ENCODE results near the gene GTPBP4. TPM values are rescaled to one million over a fixed set of nuclear protein-coding genes. Genes with fewer than 3 reads are reported as not detected.

Gene GTPBP4
- total RNA-seq, 1 donor from 2014 or later, result 106 TPM

- peak overlapping the region; percentile 95 for H3K27ac Mint-ChIP-seq (ENCODE audit: unreplicated experiment)
- TF ChIP-seq EZH2 (IDR thresholded peaks at IDR 0.05; ENCODE audit: insufficient read depth, low read length) (no peak), CTCF (IDR thresholded peaks at IDR 0.05; ENCODE audit: insufficient read depth, low read depth, low read length) (no peak)
- Histone ChIP-seq H3K4me2 (ENCODE audit: low read length) (peak overlapping the region; percentile 92), H3K9ac (ENCODE audit: low read length) (peak overlapping the region; percentile 99), H3K36me3 (ENCODE audit: insufficient read depth, low read length) (peaks cover 8% of the 10 kb centered on the region), H3K4me1 (ENCODE audit: insufficient read depth, low read length) (peaks cover 25% of the 10 kb centered on the region), H3K9me3 (ENCODE audit: insufficient read depth, low read depth, low read length) (no peaks in the 10 kb centered on the region), H3K4me3 (ENCODE audit: insufficient read depth, low read depth, low read length) (no peak overlapping the region), H4K20me1 (ENCODE audit: insufficient read depth, low read length) (peaks cover 22% of the 10 kb centered on the region), H3K79me2 (ENCODE audit: insufficient read depth, low read length) (peaks cover 41% of the 10 kb centered on the region), H3K27me3 (ENCODE audit: insufficient read depth, low read length) (no peaks in the 10 kb centered on the region), H3K27ac (ENCODE audit: low read depth, low read length) (peak overlapping the region; percentile 97), H2AFZ (ENCODE audit: low read depth, low read length) (no peak overlapping the region)
- peaks cover 35% of the 10 kb centered on the region for H3K4me1 Mint-ChIP-seq (ENCODE audit: low read depth, unreplicated experiment)
- peaks cover 23% of the 10 kb centered on the region for H3K36me3 Mint-ChIP-seq (ENCODE audit: low read depth, unreplicated experiment)
- H3K4me3 Mint-ChIP-seq (ENCODE audit: unreplicated experiment), result peak overlapping the region; percentile 98
- DNase-seq (ENCODE audit: low read depth), result peak; percentile 91
- H3K27me3 Mint-ChIP-seq (ENCODE audit: low read depth, unreplicated experiment), result no peaks in the 10 kb centered on the region
- H3K9me3 Mint-ChIP-seq (ENCODE audit: unreplicated experiment), result no peaks in the 10 kb centered on the region
- FAIRE-seq, result no peak
Observed at GRCh38 chr10:986137-986825, 2.0 kb upstream of the GTPBP4 start.

- H3K9ac ChIP-seq (ENCODE audit: low read length), result peak overlapping the region; percentile 99
- H3K79me2 ChIP-seq (ENCODE audit: insufficient read depth, low read length), result peaks cover 47% of the 10 kb centered on the region
- H3K36me3 ChIP-seq (ENCODE audit: insufficient read depth, low read length), result peaks cover 8% of the 10 kb centered on the region
- Mint-ChIP-seq H3K9me3 (ENCODE audit: unreplicated experiment) (no peaks in the 10 kb centered on the region), H3K4me1 (ENCODE audit: low read depth, unreplicated experiment) (peaks cover 36% of the 10 kb centered on the region), H3K36me3 (ENCODE audit: low read depth, unreplicated experiment) (peaks cover 23% of the 10 kb centered on the region), H3K27me3 (ENCODE audit: low read depth, unreplicated experiment) (no peaks in the 10 kb centered on the region), H3K4me3 (ENCODE audit: unreplicated experiment) (peak overlapping the region; percentile 98), H3K27ac (ENCODE audit: unreplicated experiment) (peak overlapping the region; percentile 95)
- H3K9me3 ChIP-seq (ENCODE audit: insufficient read depth, low read depth, low read length), result no peaks in the 10 kb centered on the region
- H4K20me1 ChIP-seq (ENCODE audit: insufficient read depth, low read length), result peaks cover 23% of the 10 kb centered on the region
- peak; percentile 93 for DNase-seq (ENCODE audit: low read depth)
- FAIRE-seq, result peak; percentile 90
- no peak overlapping the region for H2AFZ ChIP-seq (ENCODE audit: low read depth, low read length)
- TF ChIP-seq CTCF (IDR thresholded peaks at IDR 0.05; ENCODE audit: insufficient read depth, low read depth, low read length) (no peak), EZH2 (IDR thresholded peaks at IDR 0.05; ENCODE audit: insufficient read depth, low read length) (no peak)
- H3K27ac ChIP-seq (ENCODE audit: low read depth, low read length), result peak overlapping the region; percentile 97
- peak overlapping the region; percentile 99 for H3K4me3 ChIP-seq (ENCODE audit: insufficient read depth, low read depth, low read length)
- peak overlapping the region; percentile 92 for H3K4me2 ChIP-seq (ENCODE audit: low read length)
- no peaks in the 10 kb centered on the region for H3K27me3 ChIP-seq (ENCODE audit: insufficient read depth, low read length)
- peaks cover 25% of the 10 kb centered on the region for H3K4me1 ChIP-seq (ENCODE audit: insufficient read depth, low read length)
Observed at GRCh38 chr10:986881-987619, 1.2 kb upstream of the GTPBP4 start.

GRCh38 chr10:987620-987869 lies 689 bp upstream of the GTPBP4 start:
- TF ChIP-seq CTCF (IDR thresholded peaks at IDR 0.05; ENCODE audit: insufficient read depth, low read depth, low read length) (no peak), EZH2 (IDR thresholded peaks at IDR 0.05; ENCODE audit: insufficient read depth, low read length) (no peak)
- FAIRE-seq (no peak), DNase-seq (ENCODE audit: low read depth) (no peak)
- Histone ChIP-seq H3K79me2 (ENCODE audit: insufficient read depth, low read length) (peaks cover 52% of the 10 kb centered on the region), H4K20me1 (ENCODE audit: insufficient read depth, low read length) (peaks cover 27% of the 10 kb centered on the region), H3K4me3 (ENCODE audit: insufficient read depth, low read depth, low read length) (peak overlapping the region; percentile 99), H3K4me2 (ENCODE audit: low read length) (peak overlapping the region; percentile 92), H3K27ac (ENCODE audit: low read depth, low read length) (peak overlapping the region; percentile 97), H3K27me3 (ENCODE audit: insufficient read depth, low read length) (no peaks in the 10 kb centered on the region), H3K9ac (ENCODE audit: low read length) (peak overlapping the region; percentile 99), H2AFZ (ENCODE audit: low read depth, low read length) (no peak overlapping the region), H3K9me3 (ENCODE audit: insufficient read depth, low read depth, low read length) (no peaks in the 10 kb centered on the region), H3K36me3 (ENCODE audit: insufficient read depth, low read length) (peaks cover 10% of the 10 kb centered on the region), H3K4me1 (ENCODE audit: insufficient read depth, low read length) (peaks cover 25% of the 10 kb centered on the region)
- peaks cover 36% of the 10 kb centered on the region for H3K4me1 Mint-ChIP-seq (ENCODE audit: low read depth, unreplicated experiment)
- no peaks in the 10 kb centered on the region for H3K27me3 Mint-ChIP-seq (ENCODE audit: low read depth, unreplicated experiment)
- H3K4me3 Mint-ChIP-seq (ENCODE audit: unreplicated experiment), result peak overlapping the region; percentile 98
- no peaks in the 10 kb centered on the region for H3K9me3 Mint-ChIP-seq (ENCODE audit: unreplicated experiment)
- peaks cover 22% of the 10 kb centered on the region for H3K36me3 Mint-ChIP-seq (ENCODE audit: low read depth, unreplicated experiment)
- peak overlapping the region; percentile 95 for H3K27ac Mint-ChIP-seq (ENCODE audit: unreplicated experiment)
